ENCODE measurements around the gene FMNL3. TPM values are rescaled to one million over a fixed set of nuclear protein-coding genes. Genes with fewer than 3 reads are reported as not detected.

FMNL3 gene
- total and polyA plus RNA-seq, 2 experiments from 2014 or later, result 8.7 to 32.6 TPM

GRCh38 chr12:49707812-49708147, 575 bp upstream of the FMNL3 start:
- Histone ChIP-seq H3K27me3 (ENCODE audit: insufficient read depth) (peaks cover 23% of the 10 kb centered on the region), H3K36me3 (ENCODE audit: insufficient read depth) (no peaks in the 10 kb centered on the region), H3K27ac (ENCODE audit: low read depth) (no peak overlapping the region), H3F3A (replicated peaks; ENCODE audit: low read depth) (0 out of 2 replicates have a peak, but pooled peaks cover 3% of the 10 kb centered on the region), H4K20me1 (replicated peaks; ENCODE audit: insufficient read depth) (peaks cover 10% of the 10 kb centered on the region; the same call in 1 of the 2 replicates), H2AFZ (no peak overlapping the region), H3K79me2 (replicated peaks; ENCODE audit: insufficient read depth) (peaks cover 39% of the 10 kb centered on the region), H3K4me2 (peak overlapping the region; percentile 6; the same call in 1 of the 2 replicates), H3K4me3 (peak overlapping the region; percentile 96), H3K9me2 (ENCODE audit: insufficient read depth) (peaks cover 4% of the 10 kb centered on the region; the same call in 1 of the 2 replicates), H3K4me1 (ENCODE audit: insufficient read depth) (peaks cover 30% of the 10 kb centered on the region)
- Mint-ChIP-seq H3K27me3 (ENCODE audit: insufficient read depth, low read depth, poor library complexity) (peaks cover 25% of the 10 kb centered on the region), H3K27ac (no peak overlapping the region), H3K4me1 (peaks cover 33% of the 10 kb centered on the region), H3K36me3 (ENCODE audit: low read depth) (no peaks in the 10 kb centered on the region; the same call in 2 of the 3 replicates), H3K4me3 (peak overlapping the region; percentile 91), H3K9me3 (no peaks in the 10 kb centered on the region; the same call in 2 of the 3 replicates)
- no peak for DNase-seq (ENCODE audit: low spot score)
- ATAC-seq, result peak; percentile 2; the same call in 2 of the 3 replicates
- TF ChIP-seq CTCF (conservative IDR thresholded peaks at IDR 0.05; ENCODE audit: low read depth in 2 of 2), result 0 out of 4 replicates have a peak, but pooled peaks of 1 of the 2 experiments have one; percentile 5
- TF ChIP-seq ZNF331 (CRISPR knock-in tag; IDR thresholded peaks at IDR 0.05; ENCODE audit: low read depth), result no peak

DNA sequence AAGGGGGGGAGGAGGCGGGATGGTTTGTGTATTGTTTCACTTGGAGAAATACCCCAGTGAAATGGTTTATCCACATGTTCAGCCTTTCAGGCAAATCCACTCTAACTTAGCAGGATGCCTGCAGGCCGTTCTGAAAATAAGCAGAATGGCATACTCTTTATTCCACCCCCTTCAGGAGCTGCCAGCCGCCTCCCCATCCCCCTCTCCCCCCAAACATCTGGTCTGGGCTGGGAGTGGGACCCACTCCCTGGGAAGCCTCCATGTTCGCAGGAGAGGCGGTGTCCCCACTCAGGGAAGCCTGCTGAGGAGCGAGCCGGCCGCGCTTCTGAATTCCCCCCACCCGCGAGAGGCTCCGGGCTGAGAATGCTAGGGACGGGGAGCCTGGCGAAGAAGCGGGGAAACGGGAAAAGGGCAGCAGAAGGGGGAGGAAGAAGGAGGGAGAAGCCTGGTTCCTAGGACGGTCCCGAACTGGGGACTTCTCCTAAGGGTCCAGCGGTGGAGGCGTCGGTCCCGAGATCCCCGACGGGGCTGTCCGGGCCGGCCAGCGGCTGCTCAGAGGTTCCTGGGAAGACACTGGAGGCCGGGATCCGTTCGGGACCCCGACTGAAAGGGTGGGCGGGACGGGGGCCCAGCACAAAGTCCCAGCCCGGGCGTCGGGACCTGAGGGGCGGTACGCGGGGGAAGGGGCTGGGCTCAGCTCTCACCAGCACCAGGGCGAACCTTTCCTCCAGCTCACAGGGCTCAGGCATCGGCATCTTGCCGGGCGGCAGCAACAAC, 666 bp downstream of the FMNL3 start:
- Mint-ChIP-seq H3K9me3 (no peaks in the 10 kb centered on the region; the same call in 2 of the 3 replicates), H3K4me1 (peaks cover 38% of the 10 kb centered on the region), H3K27me3 (ENCODE audit: insufficient read depth, low read depth, poor library complexity) (peaks cover 25% of the 10 kb centered on the region), H3K36me3 (ENCODE audit: low read depth) (no peaks in the 10 kb centered on the region; the same call in 1 of the 3 replicates), H3K4me3 (peak overlapping the region; percentile 91), H3K27ac (no peak overlapping the region; the same call in 1 of the 2 replicates)
- peaks cover 51% of the 10 kb centered on the region for H3K79me2 ChIP-seq (replicated peaks; ENCODE audit: insufficient read depth)
- H3K27ac ChIP-seq (ENCODE audit: low read depth), result peak overlapping the region; percentile 63; the same call in 1 of the 2 replicates
- H3K4me1 ChIP-seq (ENCODE audit: insufficient read depth), result peaks cover 37% of the 10 kb centered on the region
- H3K36me3 ChIP-seq (ENCODE audit: insufficient read depth), result no peaks in the 10 kb centered on the region
- peaks cover 4% of the 10 kb centered on the region; the same call in 1 of the 2 replicates for H3K9me2 ChIP-seq (ENCODE audit: insufficient read depth)
- peaks cover 10% of the 10 kb centered on the region; the same call in 1 of the 2 replicates for H4K20me1 ChIP-seq (replicated peaks; ENCODE audit: insufficient read depth)
- H3K4me3 ChIP-seq, result peak overlapping the region; percentile 96
- peaks cover 23% of the 10 kb centered on the region for H3K27me3 ChIP-seq (ENCODE audit: insufficient read depth)
- H3F3A ChIP-seq (replicated peaks; ENCODE audit: low read depth), result no peaks in the 10 kb centered on the region
- no peak overlapping the region for H2AFZ ChIP-seq
- peak; percentile 64 for ATAC-seq
- peak overlapping the region; percentile 82 for H3K4me2 ChIP-seq
- peak; percentile 65 for DNase-seq (ENCODE audit: low spot score)
- TF ChIP-seq JUNB (IDR thresholded peaks at IDR 0.05; ENCODE audit: unreplicated experiment), result no peak
- no peak for TF ChIP-seq ZNF114 (CRISPR knock-in tag; IDR thresholded peaks at IDR 0.05)
- no peak for TF ChIP-seq STAT1 (IDR thresholded peaks at IDR 0.05; ENCODE audit: unreplicated experiment)
- no peak for TF ChIP-seq POLR2AphosphoS5 (IDR thresholded peaks at IDR 0.05; ENCODE audit: low read depth)
- no peak for TF ChIP-seq CTCF (conservative IDR thresholded peaks at IDR 0.05; ENCODE audit: low read depth in 2 of 2)
- no peak for TF ChIP-seq CREB1 (CRISPR knock-in tag; IDR thresholded peaks at IDR 0.05; ENCODE audit: low read depth)
- TF ChIP-seq EZH2phosphoT487 (IDR thresholded peaks at IDR 0.05; ENCODE audit: unreplicated experiment), result no peak
- no peak for TF ChIP-seq ZNF331 (CRISPR knock-in tag; IDR thresholded peaks at IDR 0.05; ENCODE audit: low read depth)
- no peak for TF ChIP-seq REST (IDR thresholded peaks at IDR 0.05; ENCODE audit: unreplicated experiment)
- TF ChIP-seq EZH2 (IDR thresholded peaks at IDR 0.05; ENCODE audit: low read depth, unreplicated experiment), result no peak
